Hepatic stellate cell (primary cell): ENCODE measurements around the gene GPC1.

ENCODE experiments used
- DNase-seq: peaks from one replicate; pipeline ENCODE4 v3.0.0; 2011; ENCODE audit warnings: low spot score

The GPC1 gene

GRCh38 chr2:240412211-240412861 is 23.1 kb upstream of the GPC1 start:
- no peak for DNase-seq

- DNase-seq = no peak
Measured at GRCh38 chr2:240412975-240413812, 22.3 kb upstream of the GPC1 start.

GRCh38 chr2:240413813-240414429 is 21.5 kb upstream of the GPC1 start:
- DNase-seq = no peak

GRCh38 chr2:240416821-240417220 is 18.6 kb upstream of the GPC1 start:
- DNase-seq = no peak

- DNase-seq = no peak
Measured at GRCh38 chr2:240418311-240418710, 17.2 kb upstream of the GPC1 start.

GRCh38 chr2:240419271-240419670 is 16.2 kb upstream of the GPC1 start:
- no peak for DNase-seq

- no peak for DNase-seq
Measured at GRCh38 chr2:240419723-240420122, 15.7 kb upstream of the GPC1 start.

GRCh38 chr2:240420206-240421104 is 15.0 kb upstream of the GPC1 start:
- DNase-seq = no peak

DNA sequence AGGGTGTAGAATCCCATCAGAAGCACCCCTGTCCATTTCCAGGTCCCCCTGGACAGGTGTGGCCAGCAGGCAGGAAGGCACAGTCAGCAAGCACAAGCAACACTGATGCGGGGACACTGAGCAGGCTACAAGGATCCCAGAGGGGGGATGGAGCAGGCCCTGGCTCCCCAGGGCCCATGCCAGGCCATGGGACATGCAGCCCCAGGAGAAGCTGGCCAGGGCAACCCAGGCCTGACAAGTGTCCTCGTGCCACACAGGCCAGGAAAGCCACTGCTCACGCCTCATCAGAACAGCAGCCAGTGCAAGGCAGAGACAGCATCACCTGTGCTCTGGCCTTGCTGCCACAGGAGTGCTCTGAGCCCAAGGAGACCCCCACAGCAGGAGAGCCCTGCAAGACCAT is 14.1 kb upstream of the GPC1 start:
- DNase-seq = no peak

- DNase-seq = no peak
Measured at GRCh38 chr2:240422658-240423329, 12.7 kb upstream of the GPC1 start.

GRCh38 chr2:240423788-240424191 is 11.7 kb upstream of the GPC1 start:
- DNase-seq = no peak

DNA sequence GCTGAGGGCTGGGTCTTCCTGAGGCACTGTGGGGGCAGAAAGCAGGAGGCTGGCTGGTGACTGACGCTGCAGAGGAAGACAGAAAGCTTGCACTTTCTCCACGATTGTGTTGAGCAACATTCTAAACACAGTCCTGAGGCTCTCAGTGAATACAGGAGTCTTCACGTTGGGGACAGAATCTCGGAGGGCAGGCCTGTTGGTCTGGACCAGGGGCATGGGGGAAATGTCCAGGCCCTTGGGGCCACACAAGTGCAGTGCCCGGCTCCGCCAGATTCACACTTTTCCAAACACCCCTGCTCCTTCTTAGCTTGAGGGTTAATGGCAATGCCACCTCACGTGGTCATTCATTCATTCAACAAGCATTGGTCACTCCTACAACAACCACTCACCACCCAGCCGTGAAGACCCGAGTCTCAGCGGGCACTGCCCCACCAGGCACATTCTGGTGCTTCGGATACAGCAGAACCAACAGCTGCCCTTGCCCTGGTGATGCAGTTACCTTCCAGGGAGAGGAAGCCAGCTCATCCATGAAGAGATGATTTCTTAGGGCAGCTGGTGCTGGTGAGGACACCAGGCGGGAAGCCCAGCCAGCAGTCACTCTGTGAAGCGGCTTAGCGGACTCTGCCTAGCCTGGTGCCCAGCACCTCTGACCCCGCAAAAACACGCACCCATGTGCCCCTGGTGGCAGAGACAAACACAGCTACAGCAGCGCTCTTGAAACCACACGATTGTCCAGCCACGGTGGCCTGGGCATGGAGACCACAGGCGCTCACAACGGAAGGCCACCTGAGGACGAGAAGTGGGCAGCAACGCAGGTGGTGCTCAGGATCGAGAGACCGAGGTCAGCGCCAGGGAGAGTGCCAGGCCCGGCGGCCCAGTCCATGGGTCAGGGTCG is 10.9 kb upstream of the GPC1 start:
- DNase-seq = no peak

DNA sequence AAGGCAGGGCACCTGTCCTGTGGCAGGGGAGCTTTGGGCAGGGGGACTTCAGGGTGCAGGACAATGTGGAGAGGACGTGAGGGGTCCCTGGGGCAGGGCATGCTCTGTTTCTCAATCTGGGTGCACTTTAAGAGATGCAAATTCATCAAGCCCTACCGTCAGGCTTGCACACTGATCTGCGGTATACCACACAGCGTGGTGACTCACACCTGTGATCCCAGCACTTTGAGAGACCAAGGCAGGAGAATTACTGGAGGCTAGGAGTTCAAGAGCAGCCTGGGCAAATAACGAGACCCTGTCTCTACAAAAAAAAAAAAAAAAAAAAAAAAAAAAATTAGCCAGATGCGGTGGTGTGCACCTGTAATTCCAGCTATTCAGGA is 10.2 kb upstream of the GPC1 start:
- no peak for DNase-seq

- no peak for DNase-seq
Measured at GRCh38 chr2:240425697-240426096, 9.8 kb upstream of the GPC1 start.

DNA sequence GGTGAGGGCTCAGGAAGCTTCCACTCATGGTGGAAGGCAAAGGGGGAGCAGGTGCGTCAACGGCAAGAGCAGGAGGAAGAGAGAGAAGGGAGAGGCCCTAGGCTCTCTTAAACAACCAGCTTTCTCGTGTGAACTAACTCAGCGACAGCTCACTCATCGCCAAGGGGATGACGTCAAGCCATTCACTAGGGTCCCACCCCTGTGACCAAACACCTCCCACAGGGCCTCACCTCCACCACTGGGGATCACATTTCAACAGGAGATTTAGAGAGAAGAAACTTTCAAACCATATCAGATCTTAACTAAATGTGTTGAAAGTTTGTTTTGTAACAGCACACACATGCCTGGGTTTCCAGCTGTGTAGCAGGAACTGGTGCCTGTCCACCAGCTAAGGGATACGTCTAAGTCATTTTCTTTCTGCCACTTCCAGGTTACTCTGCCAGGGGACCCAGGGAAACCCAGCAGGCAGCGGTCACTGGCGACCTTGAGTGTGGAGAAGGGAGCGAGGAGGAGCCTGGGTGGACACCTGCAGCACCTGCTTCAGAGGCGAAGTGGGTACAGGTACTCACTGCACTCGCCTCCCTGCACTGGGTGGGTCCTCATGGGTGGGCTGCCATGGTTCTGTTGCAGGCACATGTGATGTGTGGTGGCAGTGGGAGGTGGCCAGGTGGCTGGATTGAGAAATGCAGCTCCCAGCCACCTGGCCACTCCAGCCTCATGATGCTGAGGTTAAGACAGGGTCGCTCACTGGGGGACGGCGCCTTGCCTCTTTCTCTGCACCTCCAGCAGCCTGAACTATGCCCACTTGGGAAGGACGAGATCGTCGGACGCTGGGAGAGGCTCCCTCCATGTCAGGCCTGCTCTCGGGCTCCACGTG is 8.4 kb upstream of the GPC1 start:
- no peak for DNase-seq

GRCh38 chr2:240427729-240428128 is 7.7 kb upstream of the GPC1 start:
- DNase-seq = no peak

- DNase-seq = no peak
Measured at GRCh38 chr2:240428245-240428644, 7.2 kb upstream of the GPC1 start.

DNA sequence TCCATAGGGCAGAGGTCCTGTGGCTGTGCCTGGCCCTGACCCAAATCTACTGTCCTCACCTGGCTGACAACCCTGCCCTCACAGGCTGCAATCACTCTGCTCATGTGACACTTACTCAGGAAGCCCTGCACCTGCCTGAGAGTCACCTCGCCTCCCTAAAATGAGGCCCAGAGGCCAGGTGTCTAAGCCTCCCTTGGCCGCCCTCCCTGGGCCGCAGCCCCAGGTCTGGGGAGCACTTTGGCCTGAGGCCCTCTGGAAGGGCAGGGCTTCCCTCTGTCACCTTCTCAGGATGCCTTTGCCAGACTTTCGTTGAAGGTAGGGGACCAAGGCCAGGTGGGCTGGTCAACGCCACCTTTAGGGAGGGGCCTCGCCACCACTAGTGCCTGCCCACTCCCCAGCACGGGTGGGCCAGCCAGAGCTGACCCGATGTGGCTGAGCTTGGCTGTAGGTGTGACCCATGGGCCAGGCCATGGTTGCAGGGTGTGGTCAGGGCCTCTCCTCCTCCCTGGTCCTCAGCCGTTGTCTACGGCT is 6.1 kb upstream of the GPC1 start:
- DNase-seq = no peak

GRCh38 chr2:240429872-240430491 is 5.5 kb upstream of the GPC1 start:
- no peak for DNase-seq
